ENCODE data around the gene GATA5. TPM values are rescaled to one million over a fixed set of nuclear protein-coding genes. Genes with fewer than 3 reads are reported as not detected.

The GATA5 gene
- total RNA-seq, 1 experiment from 2014 or later = not detected

GRCh38 chr20:62517168-62517567, 41.4 kb upstream of the GATA5 start (continued):
- no peak for TF ChIP-seq ZNF274 (IDR thresholded peaks at IDR 0.05; ENCODE audit: low read depth, low read length)
- TF ChIP-seq ATF3 (IDR thresholded peaks at IDR 0.05) = no peak
- TF ChIP-seq EZH2 (IDR thresholded peaks at IDR 0.05) = no peak
- TF ChIP-seq CTCF (IDR thresholded peaks at IDR 0.05 in 2 of 3, conservative IDR thresholded peaks at IDR 0.05 in 1 of 3; ENCODE audit: borderline replicate concordance in 1 of 3, insufficient read depth in 1 of 3, low read depth in 2 of 3, low read length in 2 of 3) = no peak

- Histone ChIP-seq H3K4me3 (replicated peaks in 1 of 2; ENCODE audit: low read depth in 1 of 2, low read length in 2 of 2) (no peak overlapping the region), H3K9me2 (ENCODE audit: insufficient read depth) (no peaks in the 10 kb centered on the region), H3K27ac (ENCODE audit: low read depth, low read length) (no peak overlapping the region), H3K27me3 (ENCODE audit: insufficient read depth, low read length) (no peaks in the 10 kb centered on the region), H3K36me3 (ENCODE audit: control insufficient read depth in 1 of 2, insufficient read depth in 2 of 2, low read length in 2 of 2) (no peaks in the 10 kb centered on the region), H3K4me2 (ENCODE audit: low read length) (no peak overlapping the region), H3K79me2 (ENCODE audit: insufficient read depth, low read length) (no peaks in the 10 kb centered on the region), H3K9me3 (ENCODE audit: control insufficient read depth in 1 of 2, insufficient read depth in 1 of 2, low read depth in 1 of 2, low read length in 2 of 2) (no peaks in the 10 kb centered on the region), H3K4me1 (ENCODE audit: control insufficient read depth in 1 of 2, insufficient read depth in 2 of 2, low read length in 2 of 2) (peaks cover 0 to 3% of the 10 kb centered on the region in 2 experiments; a peak in 1 of 4 replicates), H2AFZ (ENCODE audit: low read depth, low read length, poor library complexity, severe bottlenecking) (no peak overlapping the region), H4K20me1 (ENCODE audit: insufficient read depth) (no peaks in the 10 kb centered on the region), H3K9ac (ENCODE audit: low read length) (no peak overlapping the region)
- POLR2A ChIA-PET = no interaction called here
- TF ChIP-seq SP1 (IDR thresholded peaks at IDR 0.05; ENCODE audit: low read depth) (no peak), POLR2AphosphoS5 (IDR thresholded peaks at IDR 0.05; ENCODE audit: low read depth, low read length) (no peak), CTCF (IDR thresholded peaks at IDR 0.05 in 2 of 3, conservative IDR thresholded peaks at IDR 0.05 in 1 of 3; ENCODE audit: borderline replicate concordance in 1 of 3, insufficient read depth in 1 of 3, low read depth in 2 of 3, low read length in 2 of 3) (peak in 2 of 3 experiments; percentile 39 to 44; a peak in 4 of 6 replicates)
- intact Hi-C loops (cut with micrococcal nuclease) = no loop called here
- DNase-seq (ENCODE audit: low read depth, low spot score) (no peak), ATAC-seq (peak; percentile 75)
- no TSS peak for BruUV-seq (replicated peaks)
- CTCF ChIA-PET = no interaction called here
- RAD21 ChIA-PET (ENCODE audit: low non-redundant PET in 1 of 2, low total read pairs in 2 of 2, uncharacterized antibody in 2 of 2, unreplicated experiment in 2 of 2) = no interaction called here
These were observed 40.5 kb upstream of the GATA5 start for GRCh38 chr20:62516338-62516737.
